ENCODE data around the gene HRH3.

DNA sequence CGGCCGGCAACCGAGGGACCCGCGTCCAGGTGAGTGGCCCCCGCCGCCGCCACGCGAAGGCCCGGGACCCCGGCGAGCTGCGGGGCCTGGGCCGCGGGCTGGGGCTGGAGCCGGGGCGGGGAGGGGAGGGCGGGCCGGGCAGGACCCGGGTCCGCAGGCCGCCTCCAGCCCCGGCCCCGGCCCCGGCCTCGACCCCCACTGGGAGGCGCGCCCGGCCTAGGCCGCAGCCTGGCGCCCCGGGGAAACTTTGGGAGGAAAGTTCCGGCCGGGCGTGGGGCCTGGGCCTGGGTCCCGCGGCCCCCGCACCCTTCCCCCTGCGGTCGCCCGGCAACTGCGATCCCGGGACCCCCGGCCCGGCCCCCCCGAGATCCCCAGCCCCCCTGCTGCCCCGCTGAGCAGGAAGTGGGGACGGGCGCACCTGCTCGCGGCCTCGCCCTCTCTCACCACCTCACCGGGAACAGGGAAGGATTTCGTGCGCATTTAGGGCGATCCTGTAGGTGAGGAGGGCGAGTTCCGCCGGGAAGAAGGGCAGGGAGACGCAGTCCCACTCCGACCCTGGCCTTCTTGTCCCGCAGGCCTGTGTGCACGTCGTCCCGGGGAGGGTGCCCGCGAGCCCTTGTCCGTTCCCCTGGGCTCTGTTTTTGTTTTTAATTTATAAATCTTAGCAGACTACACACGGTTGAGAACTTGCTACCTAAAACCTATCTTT lies 18.6 kb upstream of the HRH3 start:
- TF ChIP-seq POLR2A (IDR thresholded peaks at IDR 0.05; ENCODE audit: low read depth, low read length) (no peak), TAF1 (IDR thresholded peaks at IDR 0.05; ENCODE audit: borderline replicate concordance, low read depth, low read length) (no peak), POLR2AphosphoS5 (IDR thresholded peaks at IDR 0.05; ENCODE audit: low read depth, low read length) (no peak)

Data from GM12892 (cell line).